Adrenal gland (tissue), 12 donors: ENCODE results near the gene ASTN2. TPM values are rescaled to one million over a fixed set of nuclear protein-coding genes. Genes with fewer than 3 reads are reported as not detected.
A peak's percentile ranks its signal among the peaks of the same experiment; 100 is the strongest.

ENCODE experiments used
- DNase-seq, 7 donors: peaks; one replicate each; pipeline ENCODE4 v3.0.0-alpha.2; 2019 to 2020
- H3K27ac ChIP-seq, 5 donors: fragments of 200-600 bp; sonication (generic) in 4 of 5; 1 replicate in 3 of 5; 2 replicates in 2 of 5; pipeline versions ENCODE4 v1.5.1 to v1.8.0; 2016 to 2020; ENCODE audit warnings: mild to moderate bottlenecking in 1 of 5
- H3K27me3 ChIP-seq: fragments of 200-600 bp; 2 replicates; pipeline ENCODE4 v1.8.0; 2021
- H3K36me3 ChIP-seq, 2 donors: fragments of 200-600 bp; replicated peaks in 1 of 2; 1 replicate in 1 of 2; 2 replicates in 1 of 2; pipeline versions ENCODE4 v1.5.1 to v1.8.0; 2018 to 2022
- H3K4me1 ChIP-seq, 2 donors: fragments of 200-600 bp; replicated peaks in 1 of 2; 1 replicate in 1 of 2; 2 replicates in 1 of 2; pipeline versions ENCODE4 v1.5.1 to v1.8.0; 2018 to 2021
- H3K4me3 ChIP-seq, 4 donors: fragments of 200-600 bp; sonication (generic) in 3 of 4; one replicate each; pipeline ENCODE4 v1.5.1; 2016 to 2018
- H3K9me3 ChIP-seq, 3 donors: fragments of 200-600 bp; sonication (generic) in 1 of 3; replicated peaks in 1 of 3; 1 replicate in 2 of 3; 2 replicates in 1 of 3; pipeline versions ENCODE4 v1.5.1 to v1.8.0; 2016 to 2021
- CTCF ChIP-seq, 6 experiments: fragments of 450-650 bp in 4 of 6; fragments of 200-600 bp in 2 of 6; sonication (generic) in 1 of 6; IDR thresholded peaks; 1 replicate in 5 of 6; 2 replicates in 1 of 6; pipeline versions ENCODE4 v1.5.1 to v1.8.0; 2016 to 2021; ENCODE audit warnings: antibody characterized with exemption in 6 of 6, mild to moderate bottlenecking in 2 of 6, moderate library complexity in 1 of 6
- POLR2A ChIP-seq, 2 donors: fragments of 450-650 bp; IDR thresholded peaks; one replicate each; pipeline ENCODE4 v1.6.1; 2017; ENCODE audit warnings: antibody characterized with exemption in 2 of 2, mild to moderate bottlenecking in 2 of 2, moderate library complexity in 1 of 2
- WGBS, 4 donors: extraction: QIAGEN DNeasy Blood & Tissue Kit in 2 of 4; methylation state at CpG; one replicate each; pipeline versions ENCODE4 v1.1.5 to v1.1.7; 2013 to 2017; 5-methylcytosine and 5-hydroxymethylcytosine counted together
- intact Hi-C, 2 donors: fragments of 100-400 bp; cut with DNase I; formaldehyde crosslinking; loops; one replicate each; pipeline versions ENCODE4 v1.14.1 to v1.15.0; 2022 to 2023
- polyA plus RNA-seq, 3 donors: library from polyadenylated mRNA; stranded (reverse); fragments of 200-250 nt in 2 of 3; fragments of 350-450 nt in 1 of 3; fragmentation: Illumina TruSeq in 1 of 3; extraction: RNeasy Lipid Tissue Mini Kit (QIAGEN cat#74804) in 1 of 3; gene quantifications; one replicate each; pipeline ENCODE4 v1.2.3, GENCODE V29; 2013 to 2014
- total RNA-seq, 9 donors: library from RNA; depleted of rRNA in 4 of 9; stranded (reverse); fragments of >200 nt in 4 of 9; fragments of 120-200 nt in 1 of 9; fragmentation: NEBNext Ultra II Directional in 1 of 9; extraction: Animal tissue kit (Norgen Biotek cat#: 25700) in 1 of 9; gene quantifications; one replicate each; pipeline versions ENCODE4 v1.1.0 to v1.2.4, GENCODE V29; 2013 to 2023
- donor health status: healthy with polysubstance abuse.
- donor health status: Bipolar disorder and iron deficiency.
- donor health status: DM: yes; HTN: yes; CAD: no.
- donor health status: DM: no; HTN: no; CAD: no.
- donor health status: DM: no; HTN: no; CAD: no.
- donor health status: DM: yes; HTN: yes; CAD: no.

The ASTN2 gene
- total and polyA plus RNA-seq, 12 donors: 2.5 to 15.6 (median 6.8) TPM

GRCh38 chr9:116490321-116490720 is 924.5 kb downstream of the ASTN2 start:
- 81 to 100% (median 95%) methylated on average over 1 of the region's 1 CpG for WGBS, 4 donors
- Histone ChIP-seq H3K4me3 (no peak overlapping the region), H3K4me1 (no peaks in the 10 kb centered on the region), H3K27ac (no peak overlapping the region), H3K27me3 (no peaks in the 10 kb centered on the region), H3K9me3 (no peaks in the 10 kb centered on the region), H3K36me3 (no peaks in the 10 kb centered on the region)
- TF ChIP-seq POLR2A (IDR thresholded peaks at IDR 0.05): no peak
- TF ChIP-seq CTCF (IDR thresholded peaks at IDR 0.05): no peak
- DNase-seq: no peak
- intact Hi-C loops: no loop called here

GRCh38 chr9:116488373-116488772 is 926.5 kb downstream of the ASTN2 start:
- no peak overlapping the region for H3K27ac ChIP-seq
- H3K4me1 ChIP-seq: no peaks in the 10 kb centered on the region
- no peaks in the 10 kb centered on the region for H3K9me3 ChIP-seq
- no peak for DNase-seq
- H3K36me3 ChIP-seq: no peaks in the 10 kb centered on the region
- intact Hi-C loops: no loop called here
- TF ChIP-seq CTCF (IDR thresholded peaks at IDR 0.05): no peak
- TF ChIP-seq POLR2A (IDR thresholded peaks at IDR 0.05): no peak
- no peaks in the 10 kb centered on the region for H3K27me3 ChIP-seq
- H3K4me3 ChIP-seq: no peak overlapping the region
- 96 to 99% (median 98%) methylated on average over 1 of the region's 1 CpG for WGBS, 4 donors

GRCh38 chr9:116484492-116485061 is 930.3 kb downstream of the ASTN2 start:
- H3K27me3 ChIP-seq: no peaks in the 10 kb centered on the region
- no peak overlapping the region for H3K4me3 ChIP-seq
- H3K9me3 ChIP-seq: no peaks in the 10 kb centered on the region
- H3K4me1 ChIP-seq: no peaks in the 10 kb centered on the region
- 73 to 86% (median 82%) methylated on average over 8 of the region's 8 CpGs for WGBS, 4 donors
- H3K27ac ChIP-seq: peak overlapping the region in 1 of 5 donors; percentile 14
- DNase-seq: no peak
- TF ChIP-seq POLR2A (IDR thresholded peaks at IDR 0.05): no peak
- no peak for TF ChIP-seq CTCF (IDR thresholded peaks at IDR 0.05)
- intact Hi-C loops: no loop called here
- H3K36me3 ChIP-seq: no peaks in the 10 kb centered on the region

GRCh38 chr9:116483622-116484491 is 931.0 kb downstream of the ASTN2 start:
- 75 to 88% (median 80%) methylated on average over 8 of the region's 8 CpGs for WGBS, 4 donors
- no peaks in the 10 kb centered on the region for H3K4me1 ChIP-seq
- peak overlapping the region in 2 of 5 donors; percentile 14 to 44 for H3K27ac ChIP-seq
- intact Hi-C loops: no loop called here
- H3K4me3 ChIP-seq: no peak overlapping the region
- H3K27me3 ChIP-seq: no peaks in the 10 kb centered on the region
- no peaks in the 10 kb centered on the region for H3K36me3 ChIP-seq
- TF ChIP-seq CTCF (IDR thresholded peaks at IDR 0.05) (no peak), POLR2A (IDR thresholded peaks at IDR 0.05) (no peak)
- no peak for DNase-seq
- no peaks in the 10 kb centered on the region for H3K9me3 ChIP-seq
